A673 (cell line): ENCODE data around the gene SPIB. TPM values are rescaled to one million over a fixed set of nuclear protein-coding genes. Genes with fewer than 3 reads are reported as not detected.

Experiments
- BruUV-seq: library from RNA; stranded (reverse); fragments of 400-500 nt; replicated peaks from 2 replicates; lab custom pipeline; 2021; lab: Mats Ljungman, UMichigan
- CTCF ChIA-PET: fragments of 300-600 bp; sonication (Branson Sonifier 250); formaldehyde crosslinking; loops from one replicate; lab custom pipeline; 2022; ENCODE audit warnings: antibody characterized with exemption; lab: Charles Lee
- POLR2A ChIA-PET: fragments of 300-600 bp; sonication (Branson Sonifier 250); formaldehyde crosslinking; loops from one replicate; lab custom pipeline; 2022; ENCODE audit warnings: antibody characterized with exemption; ENCODE audit not compliant: low non-redundant PET; lab: Charles Lee
- DNase-seq: peaks from one replicate; pipeline ENCODE4 v3.0.0-alpha.2; 2015; ENCODE audit warnings: low spot score
- H3K27ac ChIP-seq: fragments of 200-600 bp; sonication (generic); 2 replicates; pipeline ENCODE4 v1.5.1; 2016; ENCODE audit warnings: mixed run types, low read depth, mild to moderate bottlenecking, mixed read lengths, antibody characterized with exemption, low read length; ENCODE audit not compliant: poor library complexity, severe bottlenecking
- H3K27me3 ChIP-seq: fragments of 200-600 bp; sonication (generic); replicated peaks from 2 replicates; pipeline ENCODE4 v1.6.1; 2017; ENCODE audit warnings: mixed run types, low read depth, mild to moderate bottlenecking, mixed read lengths, antibody characterized with exemption, low read length; ENCODE audit not compliant: insufficient read depth, poor library complexity
- H3K36me3 ChIP-seq: fragments of 200-600 bp; sonication (generic); 2 replicates; pipeline ENCODE4 v1.6.1; 2016; ENCODE audit warnings: mixed run types, mild to moderate bottlenecking, mixed read lengths, antibody characterized with exemption, low read length; ENCODE audit not compliant: insufficient read depth, poor library complexity, severe bottlenecking
- H3K4me1 ChIP-seq: fragments of 200-600 bp; sonication (generic); 2 replicates; pipeline ENCODE4 v1.6.1; 2017; ENCODE audit warnings: mixed run types, mild to moderate bottlenecking, mixed read lengths, antibody characterized with exemption, low read length; ENCODE audit not compliant: insufficient read depth, poor library complexity, severe bottlenecking
- H3K4me3 ChIP-seq: fragments of 200-600 bp; sonication (generic); 2 replicates; pipeline ENCODE4 v1.5.1; 2016; ENCODE audit warnings: low read depth, mixed run types, mild to moderate bottlenecking, mixed read lengths, low read length; ENCODE audit not compliant: poor library complexity, severe bottlenecking
- H3K9me3 ChIP-seq: fragments of 200-600 bp; sonication (generic); 2 replicates; pipeline ENCODE4 v1.6.1; 2016; ENCODE audit warnings: mixed run types, low read depth, mild to moderate bottlenecking, mixed read lengths, antibody characterized with exemption, low read length; ENCODE audit not compliant: poor library complexity, severe bottlenecking
- CTCF ChIP-seq: fragments of 300-800, 200-600 bp; sonication (generic); conservative IDR thresholded peaks from 2 replicates; pipeline ENCODE4 v1.5.1; 2017; ENCODE audit warnings: low read depth, mild to moderate bottlenecking, antibody characterized with exemption, low read length, moderate library complexity, mixed read lengths
- EZH2 ChIP-seq: fragments of 200-600 bp; sonication (generic); IDR thresholded peaks from 2 replicates; pipeline ENCODE4 v1.6.1; 2017; ENCODE audit warnings: borderline replicate concordance, low read depth, mild to moderate bottlenecking, mixed read lengths, antibody characterized with exemption, low read length; ENCODE audit not compliant: poor library complexity, severe bottlenecking
- intact Hi-C: fragments of 100-400 bp; cut with micrococcal nuclease; formaldehyde crosslinking; loops from one replicate; pipeline ENCODE4 v1.10.0; 2022; ENCODE audit not compliant: unreplicated experiment
- total RNA-seq: library from RNA; stranded (reverse); gene quantifications from 2 replicates; pipeline ENCODE4 v1.2.3, GENCODE V29; 2021

Gene SPIB
- total RNA-seq, 1 experiment from 2014 or later = 0.75 TPM

- no peak for TF ChIP-seq CTCF
- no peak for TF ChIP-seq EZH2
- ChIA-PET POLR2A (no interaction called here), CTCF (no interaction called here)
- peaks cover 8% of the 10 kb centered on the region for H3K4me1 ChIP-seq
- no TSS peak for BruUV-seq
- H3K27ac ChIP-seq = no peak overlapping the region
- no peak overlapping the region for H3K4me3 ChIP-seq
- intact Hi-C loops = loop anchor here (5.0 kb wide), 1 partner anchor 133 kb away; the partner anchor contains the start of genes ASPDH and JOSD2
- no peak for DNase-seq
- H3K27me3 ChIP-seq = no peaks in the 10 kb centered on the region
- peaks cover 36% of the 10 kb centered on the region for H3K36me3 ChIP-seq
- no peaks in the 10 kb centered on the region for H3K9me3 ChIP-seq
These were observed 39.9 kb upstream of the SPIB start for GRCh38 chr19:50378863-50379236.

- no peak for DNase-seq
- intact Hi-C loops = loop anchor here (5.0 kb wide), 1 partner anchor 133 kb away; the partner anchor contains the start of genes ASPDH and JOSD2
- Histone ChIP-seq H3K9me3 (no peaks in the 10 kb centered on the region), H3K36me3 (peaks cover 36% of the 10 kb centered on the region), H3K27ac (no peak overlapping the region), H3K4me3 (no peak overlapping the region), H3K27me3 (no peaks in the 10 kb centered on the region), H3K4me1 (peaks cover 6% of the 10 kb centered on the region)
- no TSS peak for BruUV-seq
- TF ChIP-seq EZH2 = no peak
- TF ChIP-seq CTCF = no peak
- CTCF ChIA-PET = no interaction called here
- POLR2A ChIA-PET = no interaction called here
These were observed 39.1 kb upstream of the SPIB start for GRCh38 chr19:50379602-50380001.

- DNase-seq = no peak
- H3K9me3 ChIP-seq = no peaks in the 10 kb centered on the region
- H3K27ac ChIP-seq = peak overlapping the region; percentile 37
- no peak overlapping the region for H3K4me3 ChIP-seq
- H3K27me3 ChIP-seq = no peaks in the 10 kb centered on the region
- no peak for TF ChIP-seq CTCF
- TF ChIP-seq EZH2 = no peak
- BruUV-seq = no TSS peak
- peaks cover 3% of the 10 kb centered on the region for H3K4me1 ChIP-seq
- ChIA-PET POLR2A (no interaction called here), CTCF (no interaction called here)
- intact Hi-C loops = no loop called here
- peaks cover 36% of the 10 kb centered on the region for H3K36me3 ChIP-seq
These were observed 38.6 kb upstream of the SPIB start for GRCh38 chr19:50380137-50380536.
